Hepatocyte (in vitro differentiated cells): ENCODE measurements around the gene ORC1.

Source experiments
- EZH2 ChIP-seq: fragments of 200-600 bp; sonication (generic); IDR thresholded peaks from 2 replicates; pipeline ENCODE4 v1.6.1; 2016; ENCODE audit warnings: antibody characterized with exemption, mild to moderate bottlenecking, borderline replicate concordance
- EZH2phosphoT487 ChIP-seq: fragments of 200-600 bp; sonication (generic); IDR thresholded peaks from one replicate; pipeline ENCODE4 v1.6.1; 2018; ENCODE audit warnings: antibody characterized with exemption, mild to moderate bottlenecking, low read depth, moderate library complexity; ENCODE audit not compliant: unreplicated experiment, severe bottlenecking
- TF ChIP-seq, protein P1 (sequence below): fragments of 200-600 bp; sonication (generic); IDR thresholded peaks from 2 replicates; pipeline ENCODE4 v1.5.1; 2016; ENCODE audit warnings: antibody characterized with exemption, mild to moderate bottlenecking; ENCODE audit not compliant: poor library complexity

DNA sequence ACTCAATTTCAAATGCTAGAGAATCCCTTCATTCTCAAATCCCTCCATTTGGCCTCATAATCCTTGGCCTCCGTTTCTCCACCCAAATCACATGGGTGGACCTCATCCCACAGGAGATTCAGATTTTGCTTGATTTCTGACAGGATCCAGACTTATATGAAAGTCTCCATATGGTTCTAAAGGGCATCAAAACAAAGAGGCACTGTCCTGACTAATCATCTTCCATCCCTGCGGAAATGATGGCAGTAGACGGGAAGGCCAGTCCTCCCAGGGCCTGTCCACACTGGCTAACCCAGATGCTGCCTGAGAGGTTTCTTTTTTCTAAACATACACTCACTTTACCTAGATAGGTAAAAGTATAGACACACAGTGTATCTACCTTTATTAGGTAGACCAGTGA lies 18.8 kb downstream of the ORC1 start:
- TF ChIP-seq EZH2 (no peak), EZH2phosphoT487 (no peak)
- TF ChIP-seq, protein P1, sequence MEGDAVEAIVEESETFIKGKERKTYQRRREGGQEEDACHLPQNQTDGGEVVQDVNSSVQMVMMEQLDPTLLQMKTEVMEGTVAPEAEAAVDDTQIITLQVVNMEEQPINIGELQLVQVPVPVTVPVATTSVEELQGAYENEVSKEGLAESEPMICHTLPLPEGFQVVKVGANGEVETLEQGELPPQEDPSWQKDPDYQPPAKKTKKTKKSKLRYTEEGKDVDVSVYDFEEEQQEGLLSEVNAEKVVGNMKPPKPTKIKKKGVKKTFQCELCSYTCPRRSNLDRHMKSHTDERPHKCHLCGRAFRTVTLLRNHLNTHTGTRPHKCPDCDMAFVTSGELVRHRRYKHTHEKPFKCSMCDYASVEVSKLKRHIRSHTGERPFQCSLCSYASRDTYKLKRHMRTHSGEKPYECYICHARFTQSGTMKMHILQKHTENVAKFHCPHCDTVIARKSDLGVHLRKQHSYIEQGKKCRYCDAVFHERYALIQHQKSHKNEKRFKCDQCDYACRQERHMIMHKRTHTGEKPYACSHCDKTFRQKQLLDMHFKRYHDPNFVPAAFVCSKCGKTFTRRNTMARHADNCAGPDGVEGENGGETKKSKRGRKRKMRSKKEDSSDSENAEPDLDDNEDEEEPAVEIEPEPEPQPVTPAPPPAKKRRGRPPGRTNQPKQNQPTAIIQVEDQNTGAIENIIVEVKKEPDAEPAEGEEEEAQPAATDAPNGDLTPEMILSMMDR: no peak
